DND-41 (cell line): ENCODE results near the gene AP1S3.

Experiments
- ATAC-seq: fragments of 200-7000 bp; cut with Tn5 transposase; 3 replicates; pipeline ENCODE4 v1.9.1; 2021; ENCODE audit warnings: low read depth; ENCODE audit not compliant: insufficient read depth
- DNase-seq: peaks from one replicate; pipeline ENCODE4 v3.0.0-alpha.2; 2020
- H2AFZ ChIP-seq: 2 replicates; pipeline ENCODE4 v1.6.0; 2012; ENCODE audit warnings: low read depth, low read length
- H3K27ac ChIP-seq: 2 replicates; pipeline ENCODE4 v1.5.1; 2012; ENCODE audit warnings: low read length, inconsistent platforms
- H3K27me3 ChIP-seq: fragments of 200-600 bp; sonication (generic); 2 replicates; pipeline ENCODE4 v1.6.0; 2012; ENCODE audit warnings: low read length, mild to moderate bottlenecking, inconsistent platforms; ENCODE audit not compliant: insufficient read depth, poor library complexity
- H3K36me3 ChIP-seq: 2 replicates; pipeline ENCODE4 v1.5.1; 2012; ENCODE audit warnings: low read length, inconsistent platforms; ENCODE audit not compliant: insufficient read depth
- H3K4me1 ChIP-seq: 2 replicates; pipeline ENCODE4 v1.5.1; 2012; ENCODE audit warnings: mild to moderate bottlenecking, low read length; ENCODE audit not compliant: insufficient read depth
- H3K4me2 ChIP-seq: 2 replicates; pipeline ENCODE4 v1.6.0; 2012; ENCODE audit warnings: mild to moderate bottlenecking, moderate library complexity, low read length, inconsistent platforms; ENCODE audit not compliant: insufficient read depth
- H3K4me3 ChIP-seq, 2 experiments: fragments of 200-600 bp in 1 of 2; shearing (Covaris generic) in 1 of 2; 2 replicates each; pipeline ENCODE4 v1.5.1; 2012 to 2016; ENCODE audit warnings: inconsistent platforms in 2 of 2, low read length in 2 of 2, mild to moderate bottlenecking in 2 of 2, low read depth in 1 of 2, moderate library complexity in 1 of 2
- H3K79me2 ChIP-seq: 2 replicates; pipeline ENCODE4 v1.6.0; 2012; ENCODE audit warnings: low read length, inconsistent platforms; ENCODE audit not compliant: insufficient read depth
- H3K9ac ChIP-seq: 2 replicates; pipeline ENCODE4 v1.6.0; 2012; ENCODE audit warnings: low read depth, mild to moderate bottlenecking, inconsistent platforms, low read length, moderate library complexity
- H3K9me3 ChIP-seq: 2 replicates; pipeline ENCODE4 v1.5.1; 2012; ENCODE audit warnings: low read length, moderate library complexity, mild to moderate bottlenecking, inconsistent platforms; ENCODE audit not compliant: insufficient read depth, severe bottlenecking
- H4K20me1 ChIP-seq: 2 replicates; pipeline ENCODE4 v1.6.0; 2012; ENCODE audit warnings: low read length; ENCODE audit not compliant: insufficient read depth
- EZH2 ChIP-seq: IDR thresholded peaks from 3 replicates; pipeline ENCODE4 v1.6.1; 2012; ENCODE audit warnings: borderline replicate concordance, low read depth, mild to moderate bottlenecking, moderate library complexity, low read length, inconsistent platforms; ENCODE audit not compliant: severe bottlenecking
- TF ChIP-seq, protein P1 (sequence below): IDR thresholded peaks from 2 replicates; pipeline ENCODE4 v1.5.1; 2012; ENCODE audit warnings: borderline replicate concordance, low read length, moderate library complexity, mild to moderate bottlenecking; ENCODE audit not compliant: poor library complexity, severe bottlenecking; ENCODE audit errors: extremely low read depth

The AP1S3 gene

GRCh38 chr2:223746611-223747010 lies 90.8 kb downstream of the AP1S3 start:
- Histone ChIP-seq H3K4me2 (no peak overlapping the region), H3K36me3 (no peaks in the 10 kb centered on the region), H3K79me2 (no peaks in the 10 kb centered on the region), H3K4me3 (no peak overlapping the region), H3K4me1 (no peaks in the 10 kb centered on the region), H4K20me1 (no peaks in the 10 kb centered on the region), H3K9ac (no peak overlapping the region), H2AFZ (no peak overlapping the region), H3K27ac (no peak overlapping the region), H3K9me3 (no peaks in the 10 kb centered on the region), H3K27me3 (no peaks in the 10 kb centered on the region)
- TF ChIP-seq, protein P1, sequence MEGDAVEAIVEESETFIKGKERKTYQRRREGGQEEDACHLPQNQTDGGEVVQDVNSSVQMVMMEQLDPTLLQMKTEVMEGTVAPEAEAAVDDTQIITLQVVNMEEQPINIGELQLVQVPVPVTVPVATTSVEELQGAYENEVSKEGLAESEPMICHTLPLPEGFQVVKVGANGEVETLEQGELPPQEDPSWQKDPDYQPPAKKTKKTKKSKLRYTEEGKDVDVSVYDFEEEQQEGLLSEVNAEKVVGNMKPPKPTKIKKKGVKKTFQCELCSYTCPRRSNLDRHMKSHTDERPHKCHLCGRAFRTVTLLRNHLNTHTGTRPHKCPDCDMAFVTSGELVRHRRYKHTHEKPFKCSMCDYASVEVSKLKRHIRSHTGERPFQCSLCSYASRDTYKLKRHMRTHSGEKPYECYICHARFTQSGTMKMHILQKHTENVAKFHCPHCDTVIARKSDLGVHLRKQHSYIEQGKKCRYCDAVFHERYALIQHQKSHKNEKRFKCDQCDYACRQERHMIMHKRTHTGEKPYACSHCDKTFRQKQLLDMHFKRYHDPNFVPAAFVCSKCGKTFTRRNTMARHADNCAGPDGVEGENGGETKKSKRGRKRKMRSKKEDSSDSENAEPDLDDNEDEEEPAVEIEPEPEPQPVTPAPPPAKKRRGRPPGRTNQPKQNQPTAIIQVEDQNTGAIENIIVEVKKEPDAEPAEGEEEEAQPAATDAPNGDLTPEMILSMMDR: no peak
- TF ChIP-seq EZH2: no peak
- DNase-seq: no peak
- ATAC-seq: no peak

- TF ChIP-seq, protein P1: no peak
- TF ChIP-seq EZH2: no peak
- H3K27me3 ChIP-seq: no peaks in the 10 kb centered on the region
- H2AFZ ChIP-seq: no peak overlapping the region
- no peak overlapping the region for H3K9ac ChIP-seq
- no peaks in the 10 kb centered on the region for H3K79me2 ChIP-seq
- no peak overlapping the region for H3K4me2 ChIP-seq
- H3K4me3 ChIP-seq: no peak overlapping the region
- no peaks in the 10 kb centered on the region for H3K9me3 ChIP-seq
- H3K27ac ChIP-seq: no peak overlapping the region
- ATAC-seq (no peak), DNase-seq (no peak)
- no peaks in the 10 kb centered on the region for H3K36me3 ChIP-seq
- no peaks in the 10 kb centered on the region for H3K4me1 ChIP-seq
- H4K20me1 ChIP-seq: no peaks in the 10 kb centered on the region
These were observed 92.8 kb downstream of the AP1S3 start for GRCh38 chr2:223744580-223744979.

- H3K4me1 ChIP-seq: no peaks in the 10 kb centered on the region
- ATAC-seq: no peak
- no peaks in the 10 kb centered on the region for H3K36me3 ChIP-seq
- DNase-seq: no peak
- no peak for TF ChIP-seq EZH2
- TF ChIP-seq, protein P1: no peak
- H2AFZ ChIP-seq: no peak overlapping the region
- H4K20me1 ChIP-seq: no peaks in the 10 kb centered on the region
- H3K79me2 ChIP-seq: no peaks in the 10 kb centered on the region
- H3K27me3 ChIP-seq: no peaks in the 10 kb centered on the region
- no peak overlapping the region for H3K4me2 ChIP-seq
- no peaks in the 10 kb centered on the region for H3K9me3 ChIP-seq
- no peak overlapping the region for H3K4me3 ChIP-seq
- no peak overlapping the region for H3K27ac ChIP-seq
- no peak overlapping the region for H3K9ac ChIP-seq
These were observed 96.7 kb downstream of the AP1S3 start for GRCh38 chr2:223740679-223741078.

- Histone ChIP-seq H3K79me2 (no peaks in the 10 kb centered on the region), H3K9me3 (no peaks in the 10 kb centered on the region), H2AFZ (no peak overlapping the region), H3K27me3 (no peaks in the 10 kb centered on the region), H3K4me2 (no peak overlapping the region), H3K4me1 (no peaks in the 10 kb centered on the region), H3K9ac (no peak overlapping the region), H3K4me3 (no peak overlapping the region), H3K36me3 (no peaks in the 10 kb centered on the region), H3K27ac (no peak overlapping the region), H4K20me1 (no peaks in the 10 kb centered on the region)
- DNase-seq: no peak
- TF ChIP-seq, protein P1: no peak
- TF ChIP-seq EZH2: no peak
- ATAC-seq: no peak
These were observed 100.2 kb downstream of the AP1S3 start for GRCh38 chr2:223737207-223737606.
